HL-60 (cell line): Measurements from ENCODE around the gene PLRG1.
A peak's percentile ranks its signal among the peaks of the same experiment; 100 is the strongest.
"Not testable (repeated sequence)": the region's sequence is repeated elsewhere in the genome, so short reads cannot be mapped to it uniquely, and the experiment has no call there.

Experiments used
- DNase-seq, 2 experiments: peaks; one replicate each; pipeline ENCODE4 v3.0.0-alpha.2; 2010 to 2020; ENCODE audit warnings: low read depth in 1 of 2, low spot score in 1 of 2
- H3K27ac ChIP-seq: fragments of 250-450 bp; sonication (Bioruptor Pico); replicated peaks from 2 replicates; pipeline ENCODE4 v1.5.1; 2020; ENCODE audit warnings: mild to moderate bottlenecking, moderate library complexity
- H3K27me3 ChIP-seq: fragments of 250-450 bp; sonication (Bioruptor Pico); 2 replicates; pipeline ENCODE4 v1.5.1; 2021; ENCODE audit warnings: mild to moderate bottlenecking, moderate library complexity; ENCODE audit not compliant: insufficient read depth, poor library complexity, severe bottlenecking
- H3K4me3 ChIP-seq: replicated peaks from 2 replicates; pipeline ENCODE4 v1.5.1; 2011; ENCODE audit warnings: mild to moderate bottlenecking, control low read depth, low read length; ENCODE audit not compliant: insufficient read depth
- GABPA ChIP-seq: IDR thresholded peaks from 2 replicates; pipeline ENCODE4 v1.6.1; 2012; ENCODE audit warnings: low read depth
- POLR2AphosphoS5 ChIP-seq: IDR thresholded peaks from 2 replicates; pipeline ENCODE4 v1.6.1; 2012; ENCODE audit warnings: low read depth
- SPI1 ChIP-seq: IDR thresholded peaks from 2 replicates; pipeline ENCODE4 v1.6.1; 2012; ENCODE audit warnings: low read depth, mild to moderate bottlenecking, borderline replicate concordance
- long read RNA-seq: library from polyadenylated mRNA; unstranded; transcript quantifications from one replicate; pipeline ENCODE4 v2.0.0, GENCODE V29; 2020
- TF ChIP-seq, protein P1 (sequence below): IDR thresholded peaks from 2 replicates; pipeline ENCODE4 v1.6.1; 2012; ENCODE audit warnings: low read depth; ENCODE audit not compliant: insufficient replicate concordance
- TF ChIP-seq, protein P2 (sequence below): IDR thresholded peaks from one replicate; pipeline ENCODE4 v1.5.1; 2011; ENCODE audit warnings: low read length, control low read depth, inconsistent platforms; ENCODE audit not compliant: insufficient read depth

Gene PLRG1
- long read RNA-seq, transcript PLRG1-201 (15 exons, 1,673 nt), result minor isoform, 21 of 415 reads
- long read RNA-seq, transcript PLRG1-202 (15 exons, 3,351 nt), result major isoform, 356 of 415 reads
- long read RNA-seq, partial matches to known transcripts, result 4 of 415 reads
- long read RNA-seq, other reads (novel, unspliced or antisense), result 34 of 415 reads

DNA sequence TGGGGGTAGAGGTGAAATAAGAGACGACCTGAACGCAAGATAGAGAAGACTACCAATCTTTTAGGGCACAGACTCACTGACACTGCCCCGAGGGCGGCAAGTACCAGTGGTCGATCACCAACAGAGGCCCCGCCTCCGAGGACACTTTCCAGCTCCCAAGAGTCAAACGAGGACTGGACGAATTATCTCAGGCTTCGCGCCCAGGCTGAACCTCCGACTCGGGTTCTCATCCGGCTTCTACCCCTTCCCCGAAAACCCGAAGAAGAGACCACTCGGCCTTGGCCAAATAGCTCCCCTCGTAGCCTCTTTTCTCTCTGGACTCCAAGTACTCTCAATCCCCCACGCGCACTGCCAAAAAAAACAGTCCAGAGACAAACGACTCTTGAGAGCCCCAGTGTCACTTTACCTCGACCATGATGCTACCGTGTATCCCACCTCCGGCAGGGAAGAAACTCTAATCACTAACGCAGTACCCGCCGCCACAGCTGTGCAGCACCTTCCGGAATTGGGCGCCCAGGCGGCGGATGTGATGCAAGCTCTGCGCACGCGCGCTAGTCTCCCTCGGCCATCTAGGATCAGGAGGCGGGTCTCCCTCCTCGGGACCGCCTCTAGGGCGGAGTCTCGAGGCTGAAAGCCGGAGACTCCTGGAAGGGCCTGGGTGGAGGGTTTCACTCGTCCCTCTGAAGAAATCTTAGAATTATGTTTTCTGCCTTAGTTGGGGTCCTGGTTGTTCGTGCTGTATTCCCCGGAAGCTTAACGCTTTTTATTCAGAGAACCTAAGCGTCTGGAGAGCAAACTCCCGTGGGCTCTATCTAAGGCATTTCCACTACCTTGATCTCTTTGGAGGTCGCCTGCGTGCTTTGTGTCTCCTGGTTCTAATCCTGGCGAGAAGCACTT, at the start of gene PLRG1:
PLRG1 (minus strand) TSS at position 507 of the 897 bp plus-strand sequence; CDS start at position 415, 92 bp downstream.
- peak within 1 kb of the TSS; percentile 93 for H3K4me3 ChIP-seq
- DNase-seq, result peak; percentile 77 to 95
- TF ChIP-seq GABPA, result peak; percentile 90
- TF ChIP-seq, protein P1, sequence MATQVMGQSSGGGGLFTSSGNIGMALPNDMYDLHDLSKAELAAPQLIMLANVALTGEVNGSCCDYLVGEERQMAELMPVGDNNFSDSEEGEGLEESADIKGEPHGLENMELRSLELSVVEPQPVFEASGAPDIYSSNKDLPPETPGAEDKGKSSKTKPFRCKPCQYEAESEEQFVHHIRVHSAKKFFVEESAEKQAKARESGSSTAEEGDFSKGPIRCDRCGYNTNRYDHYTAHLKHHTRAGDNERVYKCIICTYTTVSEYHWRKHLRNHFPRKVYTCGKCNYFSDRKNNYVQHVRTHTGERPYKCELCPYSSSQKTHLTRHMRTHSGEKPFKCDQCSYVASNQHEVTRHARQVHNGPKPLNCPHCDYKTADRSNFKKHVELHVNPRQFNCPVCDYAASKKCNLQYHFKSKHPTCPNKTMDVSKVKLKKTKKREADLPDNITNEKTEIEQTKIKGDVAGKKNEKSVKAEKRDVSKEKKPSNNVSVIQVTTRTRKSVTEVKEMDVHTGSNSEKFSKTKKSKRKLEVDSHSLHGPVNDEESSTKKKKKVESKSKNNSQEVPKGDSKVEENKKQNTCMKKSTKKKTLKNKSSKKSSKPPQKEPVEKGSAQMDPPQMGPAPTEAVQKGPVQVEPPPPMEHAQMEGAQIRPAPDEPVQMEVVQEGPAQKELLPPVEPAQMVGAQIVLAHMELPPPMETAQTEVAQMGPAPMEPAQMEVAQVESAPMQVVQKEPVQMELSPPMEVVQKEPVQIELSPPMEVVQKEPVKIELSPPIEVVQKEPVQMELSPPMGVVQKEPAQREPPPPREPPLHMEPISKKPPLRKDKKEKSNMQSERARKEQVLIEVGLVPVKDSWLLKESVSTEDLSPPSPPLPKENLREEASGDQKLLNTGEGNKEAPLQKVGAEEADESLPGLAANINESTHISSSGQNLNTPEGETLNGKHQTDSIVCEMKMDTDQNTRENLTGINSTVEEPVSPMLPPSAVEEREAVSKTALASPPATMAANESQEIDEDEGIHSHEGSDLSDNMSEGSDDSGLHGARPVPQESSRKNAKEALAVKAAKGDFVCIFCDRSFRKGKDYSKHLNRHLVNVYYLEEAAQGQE, result no peak
- TF ChIP-seq POLR2AphosphoS5, result peak; percentile 82
- peak within 1 kb of the TSS; percentile 59 for H3K27ac ChIP-seq
- H3K27me3 ChIP-seq, result no peaks in the 10 kb centered on the region

DNA sequence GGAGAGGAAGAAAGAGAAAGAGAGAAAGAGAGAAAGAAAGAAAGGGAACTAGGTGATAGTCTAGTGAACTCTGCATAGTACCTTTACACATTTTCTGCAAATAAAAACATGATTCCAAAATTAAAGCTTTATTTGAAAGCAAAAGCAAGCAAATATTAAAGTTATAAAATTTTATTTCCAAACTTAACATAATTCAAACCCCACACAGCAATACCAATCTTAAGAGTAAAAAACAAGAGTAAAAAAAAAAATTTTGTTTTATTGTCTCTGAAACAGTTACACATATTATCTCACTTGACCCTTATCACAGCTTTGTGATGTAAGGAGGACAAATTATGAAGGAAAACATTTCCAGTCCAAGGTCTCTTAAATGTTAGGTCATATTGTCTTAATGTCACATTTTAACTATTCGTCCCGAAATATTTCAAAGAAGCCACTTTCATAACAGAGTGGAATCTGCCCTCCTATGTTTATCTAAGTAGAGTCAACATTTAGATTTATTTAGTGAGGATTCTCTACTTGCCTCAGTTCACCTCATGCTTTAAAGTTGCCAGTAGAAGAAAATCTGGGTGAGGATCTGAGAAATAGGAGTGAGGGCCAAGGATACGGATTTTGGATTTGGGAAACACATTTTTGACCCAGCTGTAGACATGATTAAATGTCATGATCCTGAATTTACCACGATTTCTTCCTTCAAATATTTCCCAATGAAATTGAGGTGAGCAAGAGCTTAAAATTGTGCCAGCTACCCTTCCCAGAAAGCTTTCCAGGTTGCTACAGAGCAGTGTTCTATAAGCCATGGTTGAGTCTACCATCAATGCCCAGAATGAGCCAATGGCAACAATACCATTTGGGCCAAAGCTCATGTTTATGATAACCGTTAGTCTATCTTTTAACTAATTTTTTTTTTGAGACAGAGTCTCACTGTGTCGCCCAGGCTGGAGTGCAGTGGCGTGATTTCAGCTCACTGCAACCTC, 47.9 kb upstream of the PLRG1 start:
- Histone ChIP-seq H3K27me3 (no peaks in the 10 kb centered on the region), H3K4me3 (no peak overlapping the region), H3K27ac (no peak overlapping the region)
- TF ChIP-seq GABPA (no peak), SPI1 (no peak), POLR2AphosphoS5 (no peak)
- TF ChIP-seq, protein P2, sequence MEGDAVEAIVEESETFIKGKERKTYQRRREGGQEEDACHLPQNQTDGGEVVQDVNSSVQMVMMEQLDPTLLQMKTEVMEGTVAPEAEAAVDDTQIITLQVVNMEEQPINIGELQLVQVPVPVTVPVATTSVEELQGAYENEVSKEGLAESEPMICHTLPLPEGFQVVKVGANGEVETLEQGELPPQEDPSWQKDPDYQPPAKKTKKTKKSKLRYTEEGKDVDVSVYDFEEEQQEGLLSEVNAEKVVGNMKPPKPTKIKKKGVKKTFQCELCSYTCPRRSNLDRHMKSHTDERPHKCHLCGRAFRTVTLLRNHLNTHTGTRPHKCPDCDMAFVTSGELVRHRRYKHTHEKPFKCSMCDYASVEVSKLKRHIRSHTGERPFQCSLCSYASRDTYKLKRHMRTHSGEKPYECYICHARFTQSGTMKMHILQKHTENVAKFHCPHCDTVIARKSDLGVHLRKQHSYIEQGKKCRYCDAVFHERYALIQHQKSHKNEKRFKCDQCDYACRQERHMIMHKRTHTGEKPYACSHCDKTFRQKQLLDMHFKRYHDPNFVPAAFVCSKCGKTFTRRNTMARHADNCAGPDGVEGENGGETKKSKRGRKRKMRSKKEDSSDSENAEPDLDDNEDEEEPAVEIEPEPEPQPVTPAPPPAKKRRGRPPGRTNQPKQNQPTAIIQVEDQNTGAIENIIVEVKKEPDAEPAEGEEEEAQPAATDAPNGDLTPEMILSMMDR, result no peak
- TF ChIP-seq, protein P1, result no peak
- no peak for DNase-seq

DNA sequence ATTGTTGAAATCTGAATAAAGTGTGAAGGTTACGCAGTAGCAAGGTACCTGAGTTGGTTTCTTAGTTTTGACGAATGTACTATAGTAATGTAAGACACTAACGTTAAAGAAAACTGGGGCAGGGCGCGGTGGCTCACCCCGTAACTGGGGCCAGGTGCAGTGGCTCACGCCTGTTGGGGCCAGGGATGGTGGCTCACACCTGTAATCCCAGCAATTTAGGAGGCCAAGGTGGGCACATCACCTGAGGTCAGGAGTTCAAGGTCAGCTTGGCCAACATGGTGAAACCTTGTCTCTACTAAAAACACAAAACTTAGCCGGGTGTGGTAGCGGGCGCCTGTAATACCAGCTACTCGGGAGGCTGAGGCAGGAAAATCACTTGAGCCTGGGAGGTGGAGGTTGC, 47.1 kb upstream of the PLRG1 start:
- not testable (repeated sequence) for DNase-seq, H3K27ac ChIP-seq, H3K4me3 ChIP-seq, H3K27me3 ChIP-seq

DNA sequence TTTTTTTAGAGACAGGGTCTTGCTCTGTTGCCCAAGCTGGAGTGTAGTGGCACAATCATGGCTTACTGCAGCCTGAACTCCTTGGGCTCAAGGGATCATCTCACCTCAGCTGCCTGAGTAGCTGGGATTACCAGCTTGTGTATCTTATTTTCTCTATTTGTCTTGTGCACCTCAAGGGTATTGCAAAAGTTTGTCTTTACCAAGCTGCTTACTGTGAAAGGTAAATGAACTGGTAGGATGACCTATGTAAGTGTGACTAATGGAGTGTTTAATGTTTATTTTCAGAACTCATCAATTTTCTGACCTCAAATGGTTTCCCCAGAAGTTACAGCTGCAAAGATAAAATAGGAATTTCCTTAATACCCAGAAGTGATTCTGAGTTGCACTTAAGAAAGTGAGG, 45.6 kb upstream of the PLRG1 start:
- no peak for DNase-seq
- no peak for TF ChIP-seq POLR2AphosphoS5
- TF ChIP-seq, protein P1, result no peak
- TF ChIP-seq SPI1, result no peak
- no peak for TF ChIP-seq GABPA
- TF ChIP-seq, protein P2, result no peak
- Histone ChIP-seq H3K27ac (no peak overlapping the region), H3K4me3 (no peak overlapping the region), H3K27me3 (no peaks in the 10 kb centered on the region)

DNA sequence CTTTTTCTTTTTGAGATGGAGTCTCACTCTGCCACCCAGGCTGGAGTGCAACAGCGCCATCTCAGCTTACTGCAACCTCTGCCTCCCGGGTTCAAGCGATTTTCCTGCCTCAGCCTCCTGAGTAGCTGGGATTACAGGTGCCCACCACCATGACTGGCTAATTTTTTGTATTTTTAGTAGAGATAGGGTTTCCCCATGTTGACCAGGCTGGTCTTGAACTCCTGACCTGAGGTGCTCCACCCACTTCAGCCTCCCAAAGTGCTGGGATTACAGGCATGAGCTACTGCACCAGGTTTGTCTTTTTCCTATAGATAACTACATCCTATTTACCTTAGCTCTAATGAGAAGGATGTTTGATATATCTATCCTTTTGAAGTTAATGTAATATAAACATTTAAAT, 44.1 kb upstream of the PLRG1 start:
- not testable (repeated sequence) for H3K4me3 ChIP-seq, H3K27ac ChIP-seq, DNase-seq, H3K27me3 ChIP-seq
